ENCODE results near the gene COLGALT1. TPM values are rescaled to one million over a fixed set of nuclear protein-coding genes. Genes with fewer than 3 reads are reported as not detected.

COLGALT1 gene
- total RNA-seq, 1 donor from 2014 or later, result 74.5 TPM

- Mint-ChIP-seq H3K9me3 (ENCODE audit: unreplicated experiment) (peaks cover 2% of the 10 kb centered on the region), H3K4me1 (ENCODE audit: low read depth, unreplicated experiment) (no peaks in the 10 kb centered on the region), H3K36me3 (ENCODE audit: unreplicated experiment) (peaks cover 7% of the 10 kb centered on the region), H3K4me3 (ENCODE audit: unreplicated experiment) (no peak overlapping the region), H3K27me3 (ENCODE audit: unreplicated experiment) (peaks cover 4% of the 10 kb centered on the region), H3K27ac (ENCODE audit: unreplicated experiment) (no peak overlapping the region)
- TF ChIP-seq CTCF (IDR thresholded peaks at IDR 0.05; ENCODE audit: partially characterized antibody, unreplicated experiment), result no peak
- no peak for DNase-seq
Observed at GRCh38 chr19:17532557-17532956, 22.9 kb upstream of the COLGALT1 start.

GRCh38 chr19:17534767-17535166 lies 20.7 kb upstream of the COLGALT1 start:
- no peak for DNase-seq
- Mint-ChIP-seq H3K9me3 (ENCODE audit: unreplicated experiment) (peaks cover 2% of the 10 kb centered on the region), H3K27me3 (ENCODE audit: unreplicated experiment) (peaks cover 11% of the 10 kb centered on the region), H3K4me1 (ENCODE audit: low read depth, unreplicated experiment) (no peaks in the 10 kb centered on the region), H3K27ac (ENCODE audit: unreplicated experiment) (no peak overlapping the region), H3K4me3 (ENCODE audit: unreplicated experiment) (no peak overlapping the region), H3K36me3 (ENCODE audit: unreplicated experiment) (no peaks in the 10 kb centered on the region)
- no peak for TF ChIP-seq CTCF (IDR thresholded peaks at IDR 0.05; ENCODE audit: partially characterized antibody, unreplicated experiment)

DNA sequence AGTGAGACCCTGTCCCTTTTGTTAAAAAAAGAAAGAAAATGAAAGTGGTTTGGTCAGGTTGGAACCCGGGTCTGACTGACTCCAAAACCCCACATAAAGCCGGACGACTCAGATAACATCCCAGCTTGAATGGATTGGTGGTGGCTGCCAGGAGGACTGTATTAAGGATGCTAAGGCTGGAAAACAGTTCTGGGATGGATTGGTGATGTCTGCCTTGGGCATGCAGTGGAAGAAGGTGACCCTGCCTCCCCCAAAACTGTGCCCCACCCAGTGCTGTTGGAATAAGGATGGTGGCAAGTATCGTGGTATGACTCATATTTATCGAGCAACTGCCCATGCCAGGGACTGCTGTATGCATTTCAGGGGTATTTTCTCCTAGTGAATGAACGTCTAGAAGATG lies 18.5 kb upstream of the COLGALT1 start:
- no peaks in the 10 kb centered on the region for H3K4me1 Mint-ChIP-seq (ENCODE audit: low read depth, unreplicated experiment)
- peaks cover 2% of the 10 kb centered on the region for H3K9me3 Mint-ChIP-seq (ENCODE audit: unreplicated experiment)
- H3K27ac Mint-ChIP-seq (ENCODE audit: unreplicated experiment), result no peak overlapping the region
- no peak for DNase-seq
- no peaks in the 10 kb centered on the region for H3K36me3 Mint-ChIP-seq (ENCODE audit: unreplicated experiment)
- peaks cover 13% of the 10 kb centered on the region for H3K27me3 Mint-ChIP-seq (ENCODE audit: unreplicated experiment)
- no peak overlapping the region for H3K4me3 Mint-ChIP-seq (ENCODE audit: unreplicated experiment)
- no peak for TF ChIP-seq CTCF (IDR thresholded peaks at IDR 0.05; ENCODE audit: partially characterized antibody, unreplicated experiment)

GRCh38 chr19:17538684-17539237 lies 16.7 kb upstream of the COLGALT1 start:
- H3K27ac Mint-ChIP-seq (ENCODE audit: unreplicated experiment), result peak overlapping the region; percentile 62
- TF ChIP-seq CTCF (IDR thresholded peaks at IDR 0.05; ENCODE audit: partially characterized antibody, unreplicated experiment), result no peak
- H3K36me3 Mint-ChIP-seq (ENCODE audit: unreplicated experiment), result no peaks in the 10 kb centered on the region
- peaks cover 5% of the 10 kb centered on the region for H3K9me3 Mint-ChIP-seq (ENCODE audit: unreplicated experiment)
- no peaks in the 10 kb centered on the region for H3K4me1 Mint-ChIP-seq (ENCODE audit: low read depth, unreplicated experiment)
- peak overlapping the region; percentile 79 for H3K4me3 Mint-ChIP-seq (ENCODE audit: unreplicated experiment)
- peaks cover 15% of the 10 kb centered on the region for H3K27me3 Mint-ChIP-seq (ENCODE audit: unreplicated experiment)
- no peak for DNase-seq

GRCh38 chr19:17539238-17540117 lies 16.0 kb upstream of the COLGALT1 start:
- no peaks in the 10 kb centered on the region for H3K36me3 Mint-ChIP-seq (ENCODE audit: unreplicated experiment)
- peak overlapping the region; percentile 84 for H3K4me3 Mint-ChIP-seq (ENCODE audit: unreplicated experiment)
- no peaks in the 10 kb centered on the region for H3K4me1 Mint-ChIP-seq (ENCODE audit: low read depth, unreplicated experiment)
- H3K9me3 Mint-ChIP-seq (ENCODE audit: unreplicated experiment), result peaks cover 6% of the 10 kb centered on the region
- DNase-seq, result peak; percentile 99
- peaks cover 16% of the 10 kb centered on the region for H3K27me3 Mint-ChIP-seq (ENCODE audit: unreplicated experiment)
- no peak for TF ChIP-seq CTCF (IDR thresholded peaks at IDR 0.05; ENCODE audit: partially characterized antibody, unreplicated experiment)
- H3K27ac Mint-ChIP-seq (ENCODE audit: unreplicated experiment), result peak overlapping the region; percentile 78

Measured in glutamatergic neuron (in vitro differentiated cells).